A549 (cell line): ENCODE data around the gene PDGFC. TPM values are rescaled to one million over a fixed set of nuclear protein-coding genes. Genes with fewer than 3 reads are reported as not detected.

Source experiments
- ATAC-seq, 2 experiments: fragments of 200-7000 bp in 1 of 2; fragments of >200 bp in 1 of 2; cut with Nextera tagmentation in 1 of 2; cut with Tn5 transposase in 1 of 2; 3 replicates each; pipeline versions ENCODE4 v1.8.0 to v1.9.1; 2018 to 2020; ENCODE audit warnings: mild to moderate bottlenecking in 1 of 2, moderate library complexity in 1 of 2
- CTCF ChIA-PET: fragments of 300-600 bp; sonication (Branson Sonifier 250); formaldehyde crosslinking; extraction: SDS; loops from one replicate; lab custom pipeline; 2021; ENCODE audit warnings: antibody characterized with exemption, inconsistent platforms; lab: Yijun Ruan, JAX
- POLR2A ChIA-PET: fragments of 350-600 bp; formaldehyde crosslinking; extraction: SDS; loops from one replicate; lab custom pipeline; 2021; ENCODE audit warnings: antibody characterized with exemption, inconsistent platforms; lab: Yijun Ruan, JAX
- DNase-seq, 2 experiments: peaks; one replicate each; pipeline versions ENCODE4 v3.0.0 to v3.0.0-alpha.2; 2011 to 2016; ENCODE audit warnings: low read depth in 1 of 2, low spot score in 1 of 2
- FAIRE-seq: peaks from 2 replicates; lab custom pipeline; 2011; peaks lifted over from hg19 to GRCh38; lab: Jason Lieb, UNC
- H3K27ac ChIP-seq, 2 experiments: fragments of >200 bp; sonication (Bioruptor Twin); formaldehyde crosslinking; 3 replicates each; pipeline ENCODE4 v1.5.1; 2016 to 2017
- H3K4me1 ChIP-seq: fragments of >200 bp; sonication (Bioruptor Twin); formaldehyde crosslinking; 3 replicates; pipeline ENCODE4 v1.6.1; 2016
- H3K4me2 ChIP-seq: fragments of >200 bp; sonication (Bioruptor Twin); formaldehyde crosslinking; 3 replicates; pipeline ENCODE4 v1.6.1; 2016
- H3K4me3 ChIP-seq: fragments of >200 bp; sonication (Bioruptor Twin); formaldehyde crosslinking; 3 replicates; pipeline ENCODE4 v1.5.1; 2016
- H3K9me3 ChIP-seq: fragments of >200 bp; sonication (Bioruptor Twin); formaldehyde crosslinking; 3 replicates; pipeline ENCODE4 v1.6.1; 2016
- BCL3 ChIP-seq: fragments of >200 bp; sonication (Bioruptor Twin); formaldehyde crosslinking; IDR thresholded peaks from 3 replicates; pipeline ENCODE4 v1.6.1; 2016
- E2F6 ChIP-seq: IDR thresholded peaks from 2 replicates; pipeline ENCODE4 v1.6.1; 2012; ENCODE audit warnings: low read depth, borderline replicate concordance
- EHMT2 ChIP-seq: fragments of 200-600 bp; sonication (generic); IDR thresholded peaks from 2 replicates; pipeline ENCODE4 v1.6.1; 2016; ENCODE audit warnings: antibody characterized with exemption, low read depth, mild to moderate bottlenecking, moderate library complexity
- GATA3 ChIP-seq: IDR thresholded peaks from 2 replicates; pipeline ENCODE4 v1.6.1; 2012; ENCODE audit warnings: borderline replicate concordance
- JUN ChIP-seq, 2 experiments: fragments of >200 bp; sonication (Bioruptor Twin); formaldehyde crosslinking; IDR thresholded peaks; 2 replicates in 1 of 2; 3 replicates in 1 of 2; pipeline ENCODE4 v1.6.1; 2016 to 2017
- MAZ ChIP-seq: fragments of 150-350 bp; IDR thresholded peaks from 2 replicates; pipeline ENCODE4 v1.6.1; 2014; ENCODE audit warnings: antibody characterized with exemption, low read depth, low read length, borderline replicate concordance
- MYC ChIP-seq: IDR thresholded peaks from 2 replicates; pipeline ENCODE4 v1.6.1; 2012; ENCODE audit warnings: mild to moderate bottlenecking, inconsistent platforms, low read length, improper control_type of control experiment, borderline replicate concordance
- NPAS2 ChIP-seq: fragments of 250-450 bp; sonication (Bioruptor Pico); IDR thresholded peaks from 2 replicates; pipeline ENCODE4 v1.8.0; 2022; ENCODE audit warnings: mild to moderate bottlenecking, moderate library complexity, borderline replicate concordance
- NR3C1 ChIP-seq: fragments of >200 bp; sonication (Bioruptor Twin); formaldehyde crosslinking; IDR thresholded peaks from 3 replicates; pipeline ENCODE4 v1.6.1; 2017
- POLR2A ChIP-seq: IDR thresholded peaks from 2 replicates; pipeline ENCODE4 v1.6.1; 2012; ENCODE audit warnings: mild to moderate bottlenecking, low read length
- REST ChIP-seq: fragments of 200-600 bp; sonication (generic); IDR thresholded peaks from 2 replicates; pipeline ENCODE4 v1.6.1; 2016; ENCODE audit warnings: antibody characterized with exemption, mild to moderate bottlenecking, moderate library complexity
- WGBS: methylation state at CpG from one replicate; pipeline ENCODE4 v1.1.6; 2017; ENCODE audit errors: missing lambda C conversion rate; 5-methylcytosine and 5-hydroxymethylcytosine counted together
- polyA plus RNA-seq, 4 experiments: library from polyadenylated mRNA; depleted of rRNA in 3 of 4; stranded (reverse); fragments of >200 nt; fragmentation: RNase III in 1 of 4; extraction: RNeasy Plus Mini Kit Qiagen cat#74134 plus additional on column Dnase treatment in 1 of 4; gene quantifications; 2 replicates in 3 of 4; 3 replicates in 1 of 4; pipeline ENCODE4 v1.2.3, GENCODE V29; 2011 to 2017

PDGFC gene
- polyA plus RNA-seq, 2 of the 4 experiments (the other 2 are of a cell fraction): 3.5 to 4.1 TPM

GRCh38 chr4:156816360-156816755, 155.2 kb downstream of the PDGFC start:
- CTCF ChIA-PET: no interaction called here

GRCh38 chr4:156815717-156816359, 155.8 kb downstream of the PDGFC start:
- Histone ChIP-seq H3K4me1 (no peaks in the 10 kb centered on the region), H3K4me2 (no peak overlapping the region), H3K27ac (no peak overlapping the region), H3K4me3 (no peak overlapping the region), H3K9me3 (no peaks in the 10 kb centered on the region)
- POLR2A ChIA-PET: no interaction called here
- TF ChIP-seq GATA3: no peak
- no peak for ATAC-seq
- no peak for FAIRE-seq
- no peak for DNase-seq
- CTCF ChIA-PET: no interaction called here
- 66% methylated on average over 4 of the region's 4 CpGs for WGBS

More at GRCh38 chr4:156816360-156816755, 155.2 kb downstream of the PDGFC start:
- TF ChIP-seq MYC (no peak), BCL3 (no peak)
- 85% methylated on average over 2 of the region's 2 CpGs for WGBS
- POLR2A ChIA-PET: no interaction called here
- DNase-seq: no peak
- H3K27ac ChIP-seq: no peak overlapping the region
- no peaks in the 10 kb centered on the region for H3K9me3 ChIP-seq
- no peak for ATAC-seq
- no peak for FAIRE-seq
- H3K4me3 ChIP-seq: no peak overlapping the region
- no peaks in the 10 kb centered on the region for H3K4me1 ChIP-seq
- no peak overlapping the region for H3K4me2 ChIP-seq

GRCh38 chr4:156811963-156812362, 159.6 kb downstream of the PDGFC start:
- FAIRE-seq (no peak), ATAC-seq (no peak), DNase-seq (no peak)
- TF ChIP-seq EHMT2 (no peak), MYC (no peak)
- Histone ChIP-seq H3K4me1 (no peaks in the 10 kb centered on the region), H3K27ac (no peak overlapping the region), H3K9me3 (no peaks in the 10 kb centered on the region), H3K4me3 (no peak overlapping the region), H3K4me2 (no peak overlapping the region)
- POLR2A ChIA-PET: no interaction called here
- WGBS: 93% methylated on average over 4 of the region's 4 CpGs
- CTCF ChIA-PET: no interaction called here

GRCh38 chr4:156811286-156811685, 160.3 kb downstream of the PDGFC start:
- ChIA-PET POLR2A (no interaction called here), CTCF (no interaction called here)
- DNase-seq (no peak), FAIRE-seq (no peak), ATAC-seq (no peak)
- Histone ChIP-seq H3K4me1 (no peaks in the 10 kb centered on the region), H3K9me3 (no peaks in the 10 kb centered on the region), H3K27ac (no peak overlapping the region), H3K4me3 (no peak overlapping the region), H3K4me2 (no peak overlapping the region)
- 86% methylated on average over 5 of the region's 5 CpGs for WGBS
- no peak for TF ChIP-seq E2F6
- TF ChIP-seq NPAS2 (CRISPR knock-in tag): no peak
- no peak for TF ChIP-seq POLR2A
- no peak for TF ChIP-seq REST
- TF ChIP-seq JUN (IDR thresholded peaks at IDR 0.05): no peak
- TF ChIP-seq NR3C1: no peak

GRCh38 chr4:156805696-156806095, 165.9 kb downstream of the PDGFC start:
- POLR2A ChIA-PET: no interaction called here
- Histone ChIP-seq H3K4me2 (no peak overlapping the region), H3K4me1 (no peaks in the 10 kb centered on the region), H3K27ac (no peak overlapping the region), H3K4me3 (no peak overlapping the region), H3K9me3 (no peaks in the 10 kb centered on the region)
- CTCF ChIA-PET: no interaction called here
- DNase-seq (no peak), FAIRE-seq (no peak), ATAC-seq (no peak)
- WGBS: 87% methylated on average over 2 of the region's 2 CpGs
- TF ChIP-seq MAZ (no peak), POLR2A (no peak)
